ENCODE data around the gene BABAM2.

- no peak for TF ChIP-seq EZH2 (IDR thresholded peaks at IDR 0.05; ENCODE audit: borderline replicate concordance, low read depth, low read length, severe bottlenecking)
- TF ChIP-seq CTCF (IDR thresholded peaks at IDR 0.05; ENCODE audit: borderline replicate concordance, extremely low read depth, low read length, poor library complexity, severe bottlenecking): no peak
Observed at GRCh38 chr2:28322981-28323396, 432.5 kb downstream of the BABAM2 start.

Data from DND-41 (cell line).